ENCODE data around the gene SLC22A3.

DNA sequence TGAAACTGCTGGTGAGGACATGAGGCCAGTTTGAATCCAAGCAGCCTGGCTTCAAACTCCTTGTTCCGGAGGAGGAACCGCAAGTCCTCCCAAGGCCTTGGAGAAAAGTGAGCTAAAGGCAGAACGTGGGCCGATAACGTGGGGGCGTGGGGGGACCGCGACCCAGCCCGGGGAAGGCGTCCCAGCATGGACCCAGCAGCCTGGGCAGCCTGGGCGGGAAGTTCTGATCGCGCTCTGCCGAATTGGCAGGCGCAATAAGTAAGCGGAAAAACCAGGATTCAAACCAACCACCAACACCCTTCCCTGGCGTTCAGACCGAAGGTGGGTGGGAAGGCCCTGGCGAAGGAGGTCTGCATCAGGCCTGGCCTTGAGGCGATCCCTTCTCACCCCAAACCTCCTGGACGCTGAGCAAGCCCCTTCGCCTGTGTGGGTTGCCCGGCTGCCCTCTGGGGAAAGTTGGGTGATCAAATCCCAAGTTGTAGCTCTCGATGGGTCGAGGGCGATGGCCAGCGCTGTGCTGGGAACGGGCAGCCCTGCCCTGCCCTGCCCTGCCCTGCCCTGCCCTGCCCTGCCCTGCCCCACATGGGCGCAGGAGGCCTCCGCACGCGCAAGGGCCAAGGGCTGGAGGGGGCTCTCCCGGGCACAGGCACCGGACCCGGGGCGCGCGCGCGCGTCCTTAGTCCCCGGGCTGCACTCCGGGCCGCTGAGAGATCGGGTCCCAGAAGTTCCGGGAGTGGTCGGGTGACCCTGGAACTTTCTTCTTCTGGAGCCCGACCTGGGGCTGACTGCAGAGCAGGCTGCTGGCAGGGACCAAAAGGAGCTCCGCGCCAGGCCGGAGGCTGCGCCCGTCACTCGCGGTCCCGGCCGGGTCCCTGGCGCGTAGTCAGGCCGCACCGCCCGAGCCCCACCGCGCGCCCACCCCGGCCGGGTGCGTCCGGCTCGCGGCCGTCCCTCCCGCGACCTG is 637 bp upstream of the SLC22A3 start:
- TF ChIP-seq POLR2A (IDR thresholded peaks at IDR 0.05; ENCODE audit: low read length) (peak; percentile 21; the same call in 1 of the 2 replicates), RFX5 (IDR thresholded peaks at IDR 0.05) (no peak), TP53 (CRISPR knock-in tag; IDR thresholded peaks at IDR 0.05) (no peak), KDM1A (IDR thresholded peaks at IDR 0.05; ENCODE audit: low read depth) (no peak), EP300 (IDR thresholded peaks at IDR 0.05) (no peak)
